ENCODE data around the gene EMC7.

The EMC7 gene

DNA sequence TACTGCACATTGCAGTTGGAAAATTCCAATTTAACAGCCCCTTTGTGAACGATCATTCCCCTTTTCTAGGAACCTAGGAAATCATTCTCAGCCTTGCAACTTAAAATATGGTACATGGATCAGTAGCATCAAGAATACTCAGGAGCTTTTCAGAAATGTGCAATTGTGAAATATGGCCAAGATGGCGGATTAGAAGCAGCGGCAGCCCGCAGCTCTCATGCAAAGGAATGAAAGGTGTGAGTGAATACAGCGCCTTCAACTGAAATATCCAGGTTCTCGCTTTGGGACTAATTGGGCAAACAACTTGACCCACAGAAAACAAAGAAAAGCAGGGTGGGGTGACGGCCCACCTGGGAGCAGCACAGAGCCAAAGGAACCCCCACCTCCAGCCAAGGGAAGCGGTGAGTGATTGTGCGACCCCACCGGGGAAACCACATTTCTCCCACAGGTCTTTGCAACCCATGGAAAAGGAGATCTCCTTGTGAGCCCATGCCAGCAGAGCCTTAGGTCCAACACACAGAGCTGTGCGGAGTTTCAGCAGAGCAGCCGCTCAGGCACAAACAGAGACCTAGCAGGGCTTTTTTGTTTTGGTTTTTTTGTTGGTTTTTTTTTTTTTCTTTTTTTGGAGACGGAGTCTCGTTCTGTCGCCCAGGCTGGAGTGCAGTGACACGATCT, 55.1 kb downstream of the EMC7 start:
- in situ Hi-C loops (cut with HindIII; ENCODE audit: low pct_ligation_motif_present, low pct_unique_long_range_greater_than_20kb, low sequenced_read_pairs), result no loop called here
- no peak for DNase-seq

DNA sequence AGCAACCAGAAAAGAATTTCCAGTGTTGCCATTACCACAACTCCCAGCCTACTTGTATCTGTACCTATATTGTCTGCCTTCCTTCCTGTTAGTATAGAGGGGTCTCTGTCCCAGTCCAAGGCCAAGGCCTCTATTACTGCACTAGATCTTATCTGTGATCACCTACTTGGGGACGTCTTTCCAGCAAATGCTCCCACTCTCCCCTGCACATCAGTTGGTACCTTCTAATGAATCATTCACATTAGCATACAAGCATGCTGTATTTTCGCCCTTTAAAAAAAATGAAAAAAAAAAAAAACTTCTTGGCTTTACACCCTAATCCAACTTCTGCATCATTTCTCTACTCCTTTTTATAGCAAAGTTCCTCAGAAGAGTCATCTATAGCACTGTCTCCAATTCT, 57.8 kb downstream of the EMC7 start:
- DNase-seq, result no peak
- in situ Hi-C loops (cut with HindIII; ENCODE audit: low pct_ligation_motif_present, low pct_unique_long_range_greater_than_20kb, low sequenced_read_pairs), result no loop called here

DNA sequence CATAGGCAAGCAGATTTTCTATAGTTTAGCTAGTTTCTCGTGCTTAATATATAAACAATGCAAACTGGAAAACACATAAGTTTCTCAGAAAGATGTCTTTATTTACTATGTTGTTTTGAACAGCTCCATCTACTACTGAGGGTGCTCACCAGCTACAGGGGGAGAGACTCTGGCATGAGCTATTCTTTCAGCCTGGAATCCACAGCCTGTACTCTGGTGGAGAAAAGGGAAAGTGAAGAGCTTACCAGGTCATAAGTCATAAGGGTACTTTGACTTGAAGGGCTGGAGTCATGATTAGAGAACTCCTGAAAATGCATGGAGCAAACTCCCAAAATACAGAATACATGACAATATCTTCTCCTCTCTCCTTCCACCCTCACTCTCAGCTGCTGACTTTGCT, 58.3 kb downstream of the EMC7 start:
- peak; percentile 3 for DNase-seq
- in situ Hi-C loops (cut with HindIII; ENCODE audit: low pct_ligation_motif_present, low pct_unique_long_range_greater_than_20kb, low sequenced_read_pairs), result no loop called here

DNA sequence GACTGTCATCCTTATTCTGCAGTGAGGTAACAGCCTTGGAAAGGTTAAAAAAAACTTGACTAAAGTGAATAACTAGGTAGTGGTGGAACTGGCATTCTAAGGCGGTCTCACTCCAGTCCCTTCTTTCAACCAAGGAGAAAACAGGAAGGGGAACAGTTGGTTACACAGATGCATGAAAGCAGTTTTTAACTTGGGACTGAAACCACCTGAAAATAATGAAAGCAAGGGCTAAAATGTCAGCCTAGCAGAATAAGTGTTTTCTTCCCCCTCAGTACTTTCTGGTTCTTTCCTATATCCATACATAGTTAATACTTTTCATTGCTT, 61.9 kb downstream of the EMC7 start:
- in situ Hi-C loops (cut with HindIII; ENCODE audit: low pct_ligation_motif_present, low pct_unique_long_range_greater_than_20kb, low sequenced_read_pairs), result no loop called here
- DNase-seq, result no peak

DNA sequence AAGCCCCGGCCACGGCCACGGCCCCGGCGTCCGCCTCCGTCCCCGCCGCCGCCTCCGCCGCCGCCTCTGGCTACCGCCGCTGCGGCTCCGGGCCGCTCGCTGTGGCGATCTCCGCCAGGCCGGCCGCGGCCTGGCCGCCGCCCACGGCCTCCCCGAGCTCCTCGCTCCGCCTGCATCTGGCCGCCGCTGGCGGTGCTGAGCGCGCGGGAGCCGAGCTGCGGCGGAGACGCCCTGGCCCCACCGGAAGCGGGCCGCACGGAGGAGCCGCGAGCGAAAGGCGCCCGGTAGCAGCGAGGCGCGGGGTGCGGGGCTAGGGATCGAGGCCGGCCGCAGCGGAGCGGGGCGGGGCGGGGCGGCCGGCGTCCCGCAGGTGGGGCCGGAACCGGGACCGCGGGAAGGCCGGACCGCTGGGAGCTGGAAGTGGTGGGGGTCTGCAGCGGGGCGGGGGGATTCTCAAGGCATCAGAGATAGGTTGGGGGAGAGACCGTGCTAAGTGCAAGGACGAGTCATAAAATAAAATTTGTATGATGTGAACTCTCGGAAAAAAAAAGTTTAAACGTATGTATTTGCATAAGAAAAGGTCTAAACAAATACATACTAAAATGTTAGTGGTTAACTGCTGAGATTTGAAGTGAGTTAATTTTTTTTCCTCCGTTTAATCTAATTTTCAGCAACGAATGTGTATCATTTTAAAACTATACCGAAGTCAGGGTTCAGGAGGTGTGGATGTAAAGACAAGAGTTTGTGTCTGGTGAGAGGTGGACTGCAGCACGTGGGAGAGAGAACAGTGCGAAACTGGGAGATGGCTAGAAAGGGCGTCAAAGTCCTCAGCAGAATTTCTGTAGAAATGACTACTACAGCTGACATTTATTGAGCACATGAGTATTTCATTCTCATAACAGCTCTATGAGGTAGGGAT, 62.5 kb downstream of the EMC7 start, which contains the start of gene AVEN:
Gene AVEN (minus strand): TSS at position 334 of the 919 bp plus-strand sequence. CDS start 158 bp downstream, at position 176.
- in situ Hi-C loops (cut with HindIII; ENCODE audit: low pct_ligation_motif_present, low pct_unique_long_range_greater_than_20kb, low sequenced_read_pairs), result no loop called here
- DNase-seq, result peak; percentile 49

DNA sequence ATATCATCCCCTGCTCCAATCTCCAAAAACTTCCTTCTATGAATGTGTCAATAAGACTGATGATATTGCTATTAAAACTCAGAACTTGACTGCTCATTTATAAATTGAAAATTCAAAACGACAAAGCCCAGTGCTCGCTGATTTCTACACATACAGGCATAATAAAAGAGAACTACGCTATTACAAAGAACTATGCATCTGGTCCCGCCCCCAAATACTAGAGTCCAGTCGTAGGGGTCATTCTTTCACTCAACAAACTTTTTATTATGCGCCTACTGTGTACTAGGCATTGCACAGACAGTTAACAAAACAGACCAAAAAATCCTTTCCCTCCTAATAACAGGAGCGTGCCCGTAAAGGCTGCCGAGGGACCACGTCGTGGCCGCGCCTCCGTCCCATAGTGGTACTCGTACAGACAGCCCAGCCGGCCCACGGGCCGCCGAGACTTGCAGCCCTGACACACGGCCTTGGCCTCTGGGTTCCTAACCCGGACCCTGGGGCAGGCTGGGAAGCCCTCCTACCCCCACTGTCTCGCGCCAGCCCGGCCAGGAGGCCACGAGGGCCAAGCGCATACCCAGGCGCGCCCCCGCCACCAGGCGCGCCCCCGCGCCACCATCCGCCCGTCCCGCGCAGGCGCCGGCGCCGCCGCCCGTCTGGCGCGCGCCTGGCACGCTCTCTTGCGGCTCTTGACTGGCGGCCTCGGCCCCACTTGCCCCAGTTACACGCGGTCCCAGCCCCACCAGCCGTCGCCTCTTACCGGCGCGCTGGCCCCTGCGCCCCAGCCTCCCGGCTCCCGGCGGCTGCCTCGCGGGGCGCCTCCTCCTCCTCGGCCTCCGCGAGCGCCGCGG, 63.4 kb downstream of the EMC7 start:
- DNase-seq, result peak; percentile 73
- in situ Hi-C loops (cut with HindIII; ENCODE audit: low pct_ligation_motif_present, low pct_unique_long_range_greater_than_20kb, low sequenced_read_pairs), result no loop called here
